Stimulated activated naive CD4-positive, alpha-beta T cell treated with Interleukin-2 at 50 U/mL for 16 hours (primary cell): ENCODE results near the gene SYS1.
A peak's percentile ranks its signal among the peaks of the same experiment; 100 is the strongest.

Source experiments
- DNase-seq: peaks from one replicate; lab custom pipeline; 2025; lab: John Stamatoyannopoulos, UW

The SYS1 gene

GRCh38 chr20:45362804-45363610, at the start of gene SYS1:
Gene SYS1, plus strand, starts transcription at chr20:45363156. Its CDS starts 376 bp downstream, at chr20:45363532.
- peak; percentile 98 for DNase-seq

GRCh38 chr20:45313943-45314342, 49.0 kb upstream of the SYS1 start:
- DNase-seq = no peak

GRCh38 chr20:45315672-45316071, 47.3 kb upstream of the SYS1 start:
- no peak for DNase-seq

GRCh38 chr20:45316150-45317080, 46.5 kb upstream of the SYS1 start:
- DNase-seq = no peak

- no peak for DNase-seq
Observed at GRCh38 chr20:45317826-45318225, 45.1 kb upstream of the SYS1 start.

- DNase-seq = no peak
Observed at GRCh38 chr20:45318386-45318939, 44.5 kb upstream of the SYS1 start.

GRCh38 chr20:45318948-45319347, 44.0 kb upstream of the SYS1 start:
- DNase-seq = no peak

GRCh38 chr20:45320948-45321595, 41.9 kb upstream of the SYS1 start:
- no peak for DNase-seq

GRCh38 chr20:45322952-45323383, 40.0 kb upstream of the SYS1 start:
- no peak for DNase-seq

- DNase-seq = no peak
Observed at GRCh38 chr20:45323731-45324130, 39.2 kb upstream of the SYS1 start.

GRCh38 chr20:45325371-45325770, 37.6 kb upstream of the SYS1 start:
- DNase-seq = no peak

GRCh38 chr20:45328451-45328850, 34.5 kb upstream of the SYS1 start:
- no peak for DNase-seq

- no peak for DNase-seq
Observed at GRCh38 chr20:45329497-45330319, 33.2 kb upstream of the SYS1 start.

- DNase-seq = no peak
Observed at GRCh38 chr20:45330476-45330875, 32.5 kb upstream of the SYS1 start.

- DNase-seq = no peak
Observed at GRCh38 chr20:45336530-45337366, 26.2 kb upstream of the SYS1 start.

GRCh38 chr20:45337367-45338120, 25.4 kb upstream of the SYS1 start:
- DNase-seq = no peak

GRCh38 chr20:45338121-45339030, 24.6 kb upstream of the SYS1 start:
- no peak for DNase-seq

- no peak for DNase-seq
Observed at GRCh38 chr20:45339084-45339483, 23.9 kb upstream of the SYS1 start.
